ENCODE data around the gene IDH3G. TPM values are rescaled to one million over a fixed set of nuclear protein-coding genes. Genes with fewer than 3 reads are reported as not detected.

The IDH3G gene
- total RNA-seq, 2 donors from 2014 or later: 116 to 135 TPM

DNA sequence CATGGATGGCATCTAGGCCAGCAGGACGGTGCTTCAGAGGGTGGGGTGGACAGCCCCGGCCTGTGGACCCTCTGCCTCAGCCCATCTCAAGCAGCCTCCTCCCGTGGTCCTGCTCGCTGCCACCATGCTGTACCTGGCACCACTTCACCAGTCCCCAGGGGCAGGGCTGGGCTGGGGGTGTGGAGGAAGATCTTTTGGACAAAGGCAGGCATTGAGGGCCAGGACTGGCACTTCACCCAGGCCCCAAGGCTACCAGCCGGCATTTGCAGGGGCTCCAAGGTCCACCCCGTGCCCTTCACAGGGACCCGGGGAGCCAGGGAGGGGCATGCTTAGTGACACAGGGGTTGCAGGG, 29.4 kb downstream of the IDH3G start:
- TF ChIP-seq, protein P1, sequence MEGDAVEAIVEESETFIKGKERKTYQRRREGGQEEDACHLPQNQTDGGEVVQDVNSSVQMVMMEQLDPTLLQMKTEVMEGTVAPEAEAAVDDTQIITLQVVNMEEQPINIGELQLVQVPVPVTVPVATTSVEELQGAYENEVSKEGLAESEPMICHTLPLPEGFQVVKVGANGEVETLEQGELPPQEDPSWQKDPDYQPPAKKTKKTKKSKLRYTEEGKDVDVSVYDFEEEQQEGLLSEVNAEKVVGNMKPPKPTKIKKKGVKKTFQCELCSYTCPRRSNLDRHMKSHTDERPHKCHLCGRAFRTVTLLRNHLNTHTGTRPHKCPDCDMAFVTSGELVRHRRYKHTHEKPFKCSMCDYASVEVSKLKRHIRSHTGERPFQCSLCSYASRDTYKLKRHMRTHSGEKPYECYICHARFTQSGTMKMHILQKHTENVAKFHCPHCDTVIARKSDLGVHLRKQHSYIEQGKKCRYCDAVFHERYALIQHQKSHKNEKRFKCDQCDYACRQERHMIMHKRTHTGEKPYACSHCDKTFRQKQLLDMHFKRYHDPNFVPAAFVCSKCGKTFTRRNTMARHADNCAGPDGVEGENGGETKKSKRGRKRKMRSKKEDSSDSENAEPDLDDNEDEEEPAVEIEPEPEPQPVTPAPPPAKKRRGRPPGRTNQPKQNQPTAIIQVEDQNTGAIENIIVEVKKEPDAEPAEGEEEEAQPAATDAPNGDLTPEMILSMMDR (IDR thresholded peaks at IDR 0.05): no peak
- H3K9me3 ChIP-seq: no peaks in the 10 kb centered on the region
- no peaks in the 10 kb centered on the region for H3K36me3 ChIP-seq
- no peak for DNase-seq (ENCODE audit: low spot score)
- peaks cover 0 to 22% of the 10 kb centered on the region in 2 donors for H3K4me1 ChIP-seq
- peak overlapping the region in 1 of 2 donors; percentile 31 for H3K4me3 ChIP-seq
- no peaks in the 10 kb centered on the region for H3K27me3 ChIP-seq
- H3K27ac ChIP-seq: peak overlapping the region; percentile 64 to 77

DNA sequence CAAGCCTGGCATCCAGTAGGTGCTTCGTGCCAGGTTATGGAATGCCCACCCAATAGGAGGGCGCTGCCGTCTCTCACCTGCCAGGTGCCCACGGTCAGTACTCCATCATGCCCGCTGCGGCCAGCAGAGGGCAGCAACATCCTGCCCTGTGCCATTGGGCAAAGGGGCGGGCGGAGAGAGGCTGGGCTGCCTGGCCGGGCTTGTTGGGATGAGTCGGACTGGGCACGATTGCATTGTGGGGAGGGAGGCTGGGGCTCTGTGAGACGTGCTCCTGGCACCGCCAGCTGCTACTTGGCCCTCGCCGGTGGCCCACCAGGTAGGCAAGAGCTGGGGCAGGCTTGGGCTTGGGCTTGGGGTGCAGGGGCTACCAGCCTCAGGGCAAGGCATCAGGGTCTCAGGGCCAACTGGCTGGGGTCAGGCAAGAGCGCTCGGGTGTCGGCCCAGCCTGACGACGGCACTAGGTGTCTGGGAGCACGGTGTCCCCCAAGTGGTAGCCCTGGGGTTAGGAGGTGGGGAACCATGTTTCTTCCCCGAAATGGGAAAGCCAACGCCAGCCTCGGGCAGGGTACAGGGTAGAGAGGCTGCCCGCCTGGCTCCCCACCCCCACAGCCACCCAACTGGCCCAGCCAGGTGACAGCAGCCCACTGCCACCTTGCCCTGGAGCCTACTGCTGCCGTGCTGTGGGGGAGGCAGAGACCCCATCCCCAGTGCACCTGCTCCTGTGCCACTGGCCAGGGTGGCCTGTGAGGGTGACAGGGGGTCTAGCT, 30.0 kb downstream of the IDH3G start, which contains the start of gene PLXNB3:
TSS of gene PLXNB3 (plus strand) at position 261 of the 767 bp plus-strand sequence. CDS start 1,287 bp downstream, outside the sequence.
- Histone ChIP-seq H3K27ac (peak within 1 kb of the TSS; percentile 64 to 77), H3K4me1 (peaks cover 0 to 22% of the 10 kb centered on the region in 2 donors), H3K36me3 (no peaks in the 10 kb centered on the region), H3K4me3 (peak within 1 kb of the TSS in 1 of 2 donors; percentile 31), H3K9me3 (no peaks in the 10 kb centered on the region), H3K27me3 (no peaks in the 10 kb centered on the region)
- TF ChIP-seq, protein P1 (IDR thresholded peaks at IDR 0.05): peak; percentile 78 to 85
- peak; percentile 77 for DNase-seq (ENCODE audit: low spot score)

DNA sequence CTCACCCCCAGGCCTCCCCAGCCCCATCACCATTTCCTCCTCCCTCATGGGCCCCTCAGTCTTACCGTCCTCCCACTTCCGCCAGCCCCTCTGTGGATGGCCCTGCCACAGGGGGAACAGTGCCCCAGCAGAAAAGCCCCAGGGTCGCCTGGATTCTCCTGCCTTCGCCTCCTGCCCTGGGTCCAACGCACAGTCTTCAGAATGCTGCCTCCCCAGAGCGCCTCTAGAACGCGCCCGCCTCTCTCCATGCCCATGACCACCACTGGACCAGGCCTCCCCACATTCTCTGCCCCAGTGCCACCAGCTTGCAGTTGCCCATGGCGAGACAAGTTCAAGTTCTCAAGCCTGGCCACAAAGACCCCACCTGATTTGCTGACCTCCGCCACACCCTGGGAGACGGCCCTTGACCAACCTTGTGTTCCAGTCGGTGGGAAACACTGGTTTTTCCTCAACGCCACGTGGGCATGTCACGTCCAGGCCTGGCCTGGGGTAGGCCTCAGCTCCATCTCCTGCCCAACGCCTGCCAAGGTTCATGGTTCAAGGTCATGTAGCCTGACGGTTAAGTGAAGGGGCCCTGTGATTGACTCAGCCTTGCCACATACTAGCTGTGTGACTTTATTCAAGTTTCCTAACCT, 30.8 kb downstream of the IDH3G start:
- no peak overlapping the region for H3K4me3 ChIP-seq
- TF ChIP-seq, protein P1 (IDR thresholded peaks at IDR 0.05): no peak
- H3K27ac ChIP-seq: no peak overlapping the region
- no peaks in the 10 kb centered on the region for H3K27me3 ChIP-seq
- peaks cover 0 to 22% of the 10 kb centered on the region in 2 donors for H3K4me1 ChIP-seq
- DNase-seq (ENCODE audit: low spot score): no peak
- H3K9me3 ChIP-seq: no peaks in the 10 kb centered on the region
- H3K36me3 ChIP-seq: no peaks in the 10 kb centered on the region

DNA sequence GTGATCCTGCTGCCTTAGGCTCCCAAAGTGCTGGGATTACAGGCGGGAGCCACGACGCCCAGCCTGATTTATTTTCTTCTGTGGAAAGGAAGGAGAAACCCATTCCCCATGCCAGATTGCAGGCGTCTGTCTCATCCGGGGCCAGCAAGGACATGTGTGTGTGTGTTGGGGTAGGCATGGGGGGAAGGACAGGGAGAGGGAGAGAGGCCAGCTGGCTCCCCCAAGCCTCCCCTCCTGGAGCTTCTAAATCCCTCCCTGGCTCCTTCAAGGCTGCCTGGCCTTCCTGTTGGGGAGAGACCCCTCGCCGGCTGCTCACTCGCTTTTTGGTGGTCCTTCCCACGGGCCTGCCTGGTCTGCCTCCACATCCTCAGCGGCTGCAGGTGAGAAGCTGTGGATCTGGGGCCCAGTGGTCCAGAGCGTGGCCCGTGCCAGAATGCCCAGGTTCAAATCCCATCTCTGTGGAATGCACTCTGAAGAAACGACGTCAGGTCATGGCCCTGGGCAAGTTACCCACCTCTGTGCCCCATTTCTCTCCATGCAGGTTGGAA, 31.5 kb downstream of the IDH3G start:
- Histone ChIP-seq H3K36me3 (no peaks in the 10 kb centered on the region), H3K4me3 (no peak overlapping the region), H3K4me1 (peaks cover 0 to 22% of the 10 kb centered on the region in 2 donors), H3K9me3 (peaks cover 0 to under 1% of the 10 kb centered on the region in 2 donors), H3K27me3 (no peaks in the 10 kb centered on the region), H3K27ac (no peak overlapping the region)
- no peak for DNase-seq (ENCODE audit: low spot score)
- TF ChIP-seq, protein P1 (IDR thresholded peaks at IDR 0.05): no peak

DNA sequence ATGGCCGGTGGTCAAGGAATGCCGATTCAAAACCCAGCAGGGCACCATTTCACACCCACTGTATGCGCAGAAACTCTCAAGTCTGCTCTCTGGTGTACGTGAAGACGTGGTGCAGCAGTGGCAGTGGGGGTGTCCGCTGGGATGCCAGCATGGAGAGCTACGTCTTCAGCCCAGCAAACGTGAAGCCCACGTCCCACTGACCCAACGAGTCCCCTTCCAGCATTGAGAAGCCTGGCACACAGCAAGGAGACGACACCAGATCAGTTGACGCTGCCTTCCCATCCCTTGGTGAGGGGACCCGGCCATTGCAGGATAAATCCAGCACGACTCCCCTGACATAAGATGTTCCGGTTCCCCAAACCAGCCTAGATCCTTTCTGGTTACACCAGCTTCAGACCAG, 32.3 kb downstream of the IDH3G start:
- peaks cover 0 to 22% of the 10 kb centered on the region in 2 donors for H3K4me1 ChIP-seq
- H3K36me3 ChIP-seq: no peaks in the 10 kb centered on the region
- no peak overlapping the region for H3K4me3 ChIP-seq
- H3K27me3 ChIP-seq: no peaks in the 10 kb centered on the region
- TF ChIP-seq, protein P1 (IDR thresholded peaks at IDR 0.05): no peak
- peaks cover 0 to 9% of the 10 kb centered on the region in 2 donors for H3K9me3 ChIP-seq
- no peak overlapping the region for H3K27ac ChIP-seq
- DNase-seq (ENCODE audit: low spot score): no peak
